ENCODE results near the gene SH3BP1. TPM values are rescaled to one million over a fixed set of nuclear protein-coding genes. Genes with fewer than 3 reads are reported as not detected.
"Not testable (repeated sequence)": the region's sequence is repeated elsewhere in the genome, so short reads cannot be mapped to it uniquely, and the experiment has no call there.

SH3BP1 gene
- total and polyA plus RNA-seq, 4 donors, result 3.6 to 8.8 (median 5.8) TPM

- peaks cover 20% of the 10 kb centered on the region for H3K4me1 ChIP-seq (ENCODE audit: control insufficient read depth, insufficient read depth, low read length)
- no peaks in the 10 kb centered on the region for H3K9me3 ChIP-seq (ENCODE audit: control insufficient read depth, insufficient read depth, low read length)
- no peak for DNase-seq (ENCODE audit: low read depth in 4 of 6, low spot score in 6 of 6)
- no peaks in the 10 kb centered on the region for H3K27me3 ChIP-seq (ENCODE audit: control insufficient read depth, insufficient read depth, low read length)
- H3K36me3 ChIP-seq (ENCODE audit: control insufficient read depth, insufficient read depth, low read length), result peaks cover 20% of the 10 kb centered on the region
- no peak overlapping the region for H3K4me3 ChIP-seq (ENCODE audit: low read depth, low read length)
- H3K27ac ChIP-seq (ENCODE audit: low read depth, low read length), result no peak overlapping the region
- 84% methylated on average over 9 of the region's 16 CpGs for WGBS (ENCODE audit: insufficient coverage)
Observed at GRCh38 chr22:37684803-37685615, 45.5 kb downstream of the SH3BP1 start.

- H3K9me3 ChIP-seq (ENCODE audit: control insufficient read depth, insufficient read depth, low read length), result no peaks in the 10 kb centered on the region
- H3K4me1 ChIP-seq (ENCODE audit: control insufficient read depth, insufficient read depth, low read length), result peaks cover 20% of the 10 kb centered on the region
- peaks cover 32% of the 10 kb centered on the region for H3K36me3 ChIP-seq (ENCODE audit: control insufficient read depth, insufficient read depth, low read length)
- peak within 1 kb of the TSS; percentile 84 for H3K4me3 ChIP-seq (ENCODE audit: low read depth, low read length)
- 1% methylated on average over 60 of the region's 62 CpGs for WGBS (ENCODE audit: insufficient coverage)
- peak; percentile 75 to 97 (median 88) for DNase-seq (ENCODE audit: low read depth in 4 of 6, low spot score in 6 of 6)
- peak within 1 kb of the TSS; percentile 80 for H3K27ac ChIP-seq (ENCODE audit: low read depth, low read length)
- H3K27me3 ChIP-seq (ENCODE audit: control insufficient read depth, insufficient read depth, low read length), result no peaks in the 10 kb centered on the region
Observed at GRCh38 chr22:37686002-37686982, 46.8 kb downstream of the SH3BP1 start, which contains the start of gene NOL12. TSS of gene NOL12 (plus strand) at chr22:37686343. CDS start at chr22:37686393, 50 bp downstream.

- DNase-seq (ENCODE audit: low read depth in 4 of 6, low spot score in 6 of 6), result no peak
- no peaks in the 10 kb centered on the region for H3K27me3 ChIP-seq (ENCODE audit: control insufficient read depth, insufficient read depth, low read length)
- 96% methylated on average over 5 of the region's 7 CpGs for WGBS (ENCODE audit: insufficient coverage)
- no peak overlapping the region for H3K27ac ChIP-seq (ENCODE audit: low read depth, low read length)
- H3K9me3 ChIP-seq (ENCODE audit: control insufficient read depth, insufficient read depth, low read length), result no peaks in the 10 kb centered on the region
- H3K4me1 ChIP-seq (ENCODE audit: control insufficient read depth, insufficient read depth, low read length), result peaks cover 16% of the 10 kb centered on the region
- H3K4me3 ChIP-seq (ENCODE audit: low read depth, low read length), result no peak overlapping the region
- H3K36me3 ChIP-seq (ENCODE audit: control insufficient read depth, insufficient read depth, low read length), result peaks cover 59% of the 10 kb centered on the region
Observed at GRCh38 chr22:37690407-37690806, 50.9 kb downstream of the SH3BP1 start.

- no peak for DNase-seq (ENCODE audit: low read depth in 4 of 6, low spot score in 6 of 6)
- Histone ChIP-seq H3K27ac (ENCODE audit: low read depth, low read length) (no peak overlapping the region), H3K27me3 (ENCODE audit: control insufficient read depth, insufficient read depth, low read length) (no peaks in the 10 kb centered on the region), H3K36me3 (ENCODE audit: control insufficient read depth, insufficient read depth, low read length) (peaks cover 62% of the 10 kb centered on the region), H3K9me3 (ENCODE audit: control insufficient read depth, insufficient read depth, low read length) (no peaks in the 10 kb centered on the region), H3K4me3 (ENCODE audit: low read depth, low read length) (no peak overlapping the region), H3K4me1 (ENCODE audit: control insufficient read depth, insufficient read depth, low read length) (peaks cover 19% of the 10 kb centered on the region)
- WGBS (ENCODE audit: insufficient coverage), result 96% methylated on average over 17 of the region's 18 CpGs
Observed at GRCh38 chr22:37690901-37691504, 51.5 kb downstream of the SH3BP1 start.

GRCh38 chr22:37692627-37693285 lies 53.3 kb downstream of the SH3BP1 start:
- Histone ChIP-seq H3K4me1 (ENCODE audit: control insufficient read depth, insufficient read depth, low read length) (peaks cover 23% of the 10 kb centered on the region), H3K27me3 (ENCODE audit: control insufficient read depth, insufficient read depth, low read length) (no peaks in the 10 kb centered on the region), H3K9me3 (ENCODE audit: control insufficient read depth, insufficient read depth, low read length) (no peaks in the 10 kb centered on the region), H3K27ac (ENCODE audit: low read depth, low read length) (no peak overlapping the region), H3K4me3 (ENCODE audit: low read depth, low read length) (no peak overlapping the region), H3K36me3 (ENCODE audit: control insufficient read depth, insufficient read depth, low read length) (peaks cover 62% of the 10 kb centered on the region)
- WGBS (ENCODE audit: insufficient coverage), result 95% methylated on average over 15 of the region's 15 CpGs
- no peak for DNase-seq (ENCODE audit: low read depth in 4 of 6, low spot score in 6 of 6)

- not testable (repeated sequence) for DNase-seq (ENCODE audit: low read depth in 4 of 6, low spot score in 6 of 6); H3K4me3 ChIP-seq (ENCODE audit: low read depth, low read length); H3K27me3 ChIP-seq (ENCODE audit: control insufficient read depth, insufficient read depth, low read length); H3K27ac ChIP-seq (ENCODE audit: low read depth, low read length); H3K9me3 ChIP-seq (ENCODE audit: control insufficient read depth, insufficient read depth, low read length)
- Histone ChIP-seq H3K4me1 (ENCODE audit: control insufficient read depth, insufficient read depth, low read length) (peaks cover 23% of the 10 kb centered on the region), H3K36me3 (ENCODE audit: control insufficient read depth, insufficient read depth, low read length) (peaks cover 50% of the 10 kb centered on the region)
- 94% methylated on average over 4 of the region's 7 CpGs for WGBS (ENCODE audit: insufficient coverage)
Observed at GRCh38 chr22:37694131-37694530, 54.7 kb downstream of the SH3BP1 start.

GRCh38 chr22:37696260-37696656 lies 56.8 kb downstream of the SH3BP1 start:
- DNase-seq (ENCODE audit: low read depth in 4 of 6, low spot score in 6 of 6); H3K27me3 ChIP-seq (ENCODE audit: control insufficient read depth, insufficient read depth, low read length); H3K9me3 ChIP-seq (ENCODE audit: control insufficient read depth, insufficient read depth, low read length): not testable (repeated sequence)
- WGBS (ENCODE audit: insufficient coverage), result 18% methylated on average over 10 of the region's 13 CpGs
- peaks cover 23% of the 10 kb centered on the region for H3K4me1 ChIP-seq (ENCODE audit: control insufficient read depth, insufficient read depth, low read length)
- H3K4me3 ChIP-seq (ENCODE audit: low read depth, low read length), result peak overlapping the region; percentile 47
- peaks cover 38% of the 10 kb centered on the region for H3K36me3 ChIP-seq (ENCODE audit: control insufficient read depth, insufficient read depth, low read length)
- peak overlapping the region; percentile 54 for H3K27ac ChIP-seq (ENCODE audit: low read depth, low read length)

GRCh38 chr22:37696657-37697537 lies 57.4 kb downstream of the SH3BP1 start, which contains the start of gene TRIOBP:
TSS of gene TRIOBP (plus strand) at chr22:37697048. CDS start at chr22:37701366, 4,318 bp downstream.
- H3K27me3 ChIP-seq (ENCODE audit: control insufficient read depth, insufficient read depth, low read length), result no peaks in the 10 kb centered on the region
- WGBS (ENCODE audit: insufficient coverage), result 3% methylated on average over 32 of the region's 39 CpGs
- peak in 4 of 6 donors; percentile 82 to 99 (median 92) for DNase-seq (ENCODE audit: low read depth in 4 of 6, low spot score in 6 of 6)
- H3K36me3 ChIP-seq (ENCODE audit: control insufficient read depth, insufficient read depth, low read length), result peaks cover 34% of the 10 kb centered on the region
- H3K4me1 ChIP-seq (ENCODE audit: control insufficient read depth, insufficient read depth, low read length), result peaks cover 23% of the 10 kb centered on the region
- peak within 1 kb of the TSS; percentile 47 for H3K4me3 ChIP-seq (ENCODE audit: low read depth, low read length)
- no peaks in the 10 kb centered on the region for H3K9me3 ChIP-seq (ENCODE audit: control insufficient read depth, insufficient read depth, low read length)
- peak within 1 kb of the TSS; percentile 64 for H3K27ac ChIP-seq (ENCODE audit: low read depth, low read length)
